ENCODE measurements around the gene STARD3. TPM values are rescaled to one million over a fixed set of nuclear protein-coding genes. Genes with fewer than 3 reads are reported as not detected.

The STARD3 gene
- total RNA-seq, 1 donor from 2014 or later, result 34.9 TPM

DNA sequence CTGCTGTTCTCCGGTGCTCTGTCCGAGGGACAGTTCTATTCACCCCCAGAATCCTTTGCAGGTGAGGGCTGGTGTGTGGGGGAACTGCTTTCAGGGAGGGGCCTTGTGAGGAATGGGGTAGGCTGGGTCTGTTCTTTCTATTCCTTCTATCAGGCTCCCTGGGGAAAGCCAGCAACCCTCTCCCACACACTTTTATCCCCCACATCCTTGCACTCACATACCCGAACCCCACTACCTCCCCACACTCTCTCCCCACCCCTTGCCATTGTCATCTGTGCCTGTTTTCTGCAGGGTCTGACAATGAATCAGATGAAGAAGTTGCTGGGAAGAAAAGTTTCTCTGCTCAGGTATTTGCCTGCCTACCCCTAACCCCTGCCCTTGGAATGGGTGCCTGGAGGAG is 21.8 kb downstream of the STARD3 start:
- DNase-seq (ENCODE audit: low read depth), result no peak

- peak; percentile 62 for DNase-seq (ENCODE audit: low read depth)
Measured at GRCh38 chr17:39659279-39660010, 22.5 kb downstream of the STARD3 start.

DNA sequence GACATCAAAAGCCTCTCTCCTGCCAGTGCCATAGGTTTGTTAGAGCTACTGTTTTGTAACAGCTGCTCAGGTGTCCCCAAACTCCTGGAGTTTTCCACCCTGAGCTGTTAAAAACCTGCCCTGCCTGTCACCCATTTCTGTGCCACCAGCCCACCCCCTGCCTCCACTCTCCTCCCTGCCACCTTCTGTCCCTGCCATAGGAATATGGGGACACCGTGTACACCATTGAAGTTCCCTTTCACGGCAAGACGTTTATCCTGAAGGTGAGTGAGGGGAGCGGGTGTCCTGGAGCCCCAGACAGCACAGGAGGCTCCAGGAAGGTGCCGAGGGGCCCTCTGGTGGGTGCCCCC is 23.0 kb downstream of the STARD3 start:
- no peak for DNase-seq (ENCODE audit: low read depth)

DNA sequence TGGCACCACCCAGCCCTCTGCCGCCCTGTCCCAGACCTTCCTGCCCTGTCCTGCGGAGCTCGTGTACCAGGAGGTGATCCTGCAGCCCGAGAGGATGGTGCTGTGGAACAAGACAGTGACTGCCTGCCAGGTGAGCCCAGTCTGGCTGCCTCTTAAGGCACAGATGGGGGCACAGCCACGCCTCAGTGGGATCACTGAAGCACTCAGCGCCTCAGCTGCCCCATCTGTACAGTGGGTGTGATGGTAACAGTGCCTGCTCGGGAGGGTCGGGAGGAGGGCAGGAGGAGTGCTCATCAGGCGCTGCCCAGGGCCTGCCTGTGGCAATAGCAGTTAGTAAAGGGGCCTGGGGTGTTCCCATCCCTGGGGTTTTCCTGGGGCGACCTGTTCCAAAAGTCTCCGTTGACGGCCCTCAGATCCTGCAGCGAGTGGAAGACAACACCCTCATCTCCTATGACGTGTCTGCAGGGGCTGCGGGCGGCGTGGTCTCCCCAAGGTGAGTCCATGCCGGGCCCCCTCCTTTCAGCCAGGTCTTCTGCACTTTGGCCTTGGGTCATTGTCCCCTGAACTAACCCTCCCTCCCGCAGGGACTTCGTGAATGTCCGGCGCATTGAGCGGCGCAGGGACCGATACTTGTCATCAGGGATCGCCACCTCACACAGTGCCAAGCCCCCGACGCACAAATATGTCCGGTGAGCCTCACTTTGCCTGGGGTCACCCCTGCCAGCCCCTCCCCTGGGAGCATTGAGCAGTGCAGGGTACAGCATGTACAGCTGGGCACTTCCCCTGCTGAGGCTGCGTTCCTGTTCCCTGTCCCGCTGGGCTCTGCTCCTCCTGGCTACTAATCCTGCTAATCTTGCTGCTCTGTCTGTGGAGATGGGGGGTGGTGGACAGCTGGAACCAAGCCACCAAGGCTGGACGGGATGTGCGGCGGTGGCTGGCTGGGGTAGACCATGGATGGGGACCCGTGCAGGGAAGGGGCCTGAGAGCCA is 23.7 kb downstream of the STARD3 start:
- no peak for DNase-seq (ENCODE audit: low read depth)

- no peak for DNase-seq (ENCODE audit: low read depth)
Measured at GRCh38 chr17:39661744-39662541, 25.0 kb downstream of the STARD3 start.

DNA sequence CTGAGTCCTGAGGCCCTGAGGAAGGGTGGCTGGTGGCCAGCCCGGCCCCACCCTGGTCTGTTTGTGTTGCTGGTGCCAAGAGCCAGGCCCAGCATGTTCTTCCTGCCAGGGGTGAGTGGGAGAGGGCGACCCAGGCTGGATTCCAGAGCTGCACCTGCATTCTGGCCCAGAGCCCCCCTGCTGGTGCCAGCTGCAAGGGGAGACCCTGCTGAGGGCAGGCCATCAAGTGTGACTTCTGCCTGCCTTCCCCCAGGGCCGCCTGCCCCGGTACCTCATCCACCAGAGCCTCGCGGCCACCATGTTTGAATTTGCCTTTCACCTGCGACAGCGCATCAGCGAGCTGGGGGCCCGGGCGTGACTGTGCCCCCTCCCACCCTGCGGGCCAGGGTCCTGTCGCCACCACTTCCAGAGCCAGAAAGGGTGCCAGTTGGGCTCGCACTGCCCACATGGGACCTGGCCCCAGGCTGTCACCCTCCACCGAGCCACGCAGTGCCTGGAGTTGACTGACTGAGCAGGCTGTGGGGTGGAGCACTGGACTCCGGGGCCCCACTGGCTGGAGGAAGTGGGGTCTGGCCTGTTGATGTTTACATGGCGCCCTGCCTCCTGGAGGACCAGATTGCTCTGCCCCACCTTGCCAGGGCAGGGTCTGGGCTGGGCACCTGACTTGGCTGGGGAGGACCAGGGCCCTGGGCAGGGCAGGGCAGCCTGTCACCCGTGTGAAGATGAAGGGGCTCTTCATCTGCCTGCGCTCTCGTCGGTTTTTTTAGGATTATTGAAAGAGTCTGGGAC is 25.8 kb downstream of the STARD3 start:
- no peak for DNase-seq (ENCODE audit: low read depth)

- no peak for DNase-seq (ENCODE audit: low read depth)
Measured at GRCh38 chr17:39663340-39663687, 26.4 kb downstream of the STARD3 start.

- no peak for DNase-seq (ENCODE audit: low read depth)
Measured at GRCh38 chr17:39663688-39664580, 27.0 kb downstream of the STARD3 start.

- DNase-seq (ENCODE audit: low read depth), result peak; percentile 67
Measured at GRCh38 chr17:39664581-39665561, 27.9 kb downstream of the STARD3 start, which contains the start of gene TCAP. TSS of gene TCAP (plus strand) at chr17:39665349. CDS start at chr17:39665360, 11 bp downstream.

- DNase-seq (ENCODE audit: low read depth), result peak; percentile 80
Measured at GRCh38 chr17:39665642-39666224, 28.8 kb downstream of the STARD3 start.

DNA sequence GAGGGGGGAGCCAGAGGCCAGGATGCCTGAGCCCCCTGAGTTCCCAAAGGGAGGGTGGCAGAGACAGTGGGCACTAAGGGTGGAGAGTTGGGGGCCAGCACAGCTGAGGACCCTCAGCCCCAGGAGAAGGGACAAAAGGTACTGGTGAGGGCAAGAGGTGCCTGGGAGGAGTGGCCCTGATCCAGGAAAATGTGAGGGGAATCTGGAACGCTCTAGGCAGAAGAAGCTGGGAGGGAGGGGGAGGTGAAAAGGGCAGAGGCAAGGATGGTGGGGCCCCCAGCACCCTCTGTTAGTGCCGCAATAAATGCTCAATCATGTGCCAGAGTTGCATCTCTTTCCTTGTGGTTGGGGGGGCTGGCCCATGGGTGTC is 29.3 kb downstream of the STARD3 start:
- no peak for DNase-seq (ENCODE audit: low read depth)

DNA sequence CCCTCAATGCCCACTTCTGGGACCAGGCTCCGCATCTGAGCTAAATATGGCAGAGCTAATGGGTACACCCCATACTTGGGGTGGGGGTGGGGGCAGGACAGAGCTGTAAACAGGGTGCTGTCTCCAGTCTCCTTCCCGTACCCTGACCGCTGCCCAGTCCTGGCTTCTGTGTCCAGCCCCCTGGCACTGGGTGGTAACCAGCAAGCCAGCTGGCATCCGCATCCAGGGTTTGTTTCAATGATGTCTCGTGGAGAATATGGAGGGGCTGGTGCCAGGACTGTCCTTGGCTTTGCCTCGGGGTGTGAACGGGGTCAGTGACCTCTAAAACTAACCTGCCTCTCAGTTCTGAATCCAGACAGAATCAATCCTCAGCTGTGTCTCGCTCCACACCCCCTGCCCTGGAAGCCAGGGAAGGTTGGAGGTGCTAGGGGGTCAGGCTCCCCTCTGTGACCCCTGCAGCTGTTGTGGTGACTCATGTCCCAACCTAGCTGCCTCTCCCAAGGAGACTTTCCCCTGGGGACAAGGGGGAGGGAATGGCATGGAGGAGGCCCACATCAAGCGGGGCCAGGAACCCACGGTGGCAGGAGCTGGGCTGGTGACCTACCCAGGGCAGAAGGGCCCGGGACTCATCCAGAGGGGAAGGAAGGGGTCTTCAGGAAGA is 29.8 kb downstream of the STARD3 start:
- peak; percentile 88 for DNase-seq (ENCODE audit: low read depth)

- DNase-seq (ENCODE audit: low read depth), result no peak
Measured at GRCh38 chr17:39667262-39667944, 30.5 kb downstream of the STARD3 start.

DNA sequence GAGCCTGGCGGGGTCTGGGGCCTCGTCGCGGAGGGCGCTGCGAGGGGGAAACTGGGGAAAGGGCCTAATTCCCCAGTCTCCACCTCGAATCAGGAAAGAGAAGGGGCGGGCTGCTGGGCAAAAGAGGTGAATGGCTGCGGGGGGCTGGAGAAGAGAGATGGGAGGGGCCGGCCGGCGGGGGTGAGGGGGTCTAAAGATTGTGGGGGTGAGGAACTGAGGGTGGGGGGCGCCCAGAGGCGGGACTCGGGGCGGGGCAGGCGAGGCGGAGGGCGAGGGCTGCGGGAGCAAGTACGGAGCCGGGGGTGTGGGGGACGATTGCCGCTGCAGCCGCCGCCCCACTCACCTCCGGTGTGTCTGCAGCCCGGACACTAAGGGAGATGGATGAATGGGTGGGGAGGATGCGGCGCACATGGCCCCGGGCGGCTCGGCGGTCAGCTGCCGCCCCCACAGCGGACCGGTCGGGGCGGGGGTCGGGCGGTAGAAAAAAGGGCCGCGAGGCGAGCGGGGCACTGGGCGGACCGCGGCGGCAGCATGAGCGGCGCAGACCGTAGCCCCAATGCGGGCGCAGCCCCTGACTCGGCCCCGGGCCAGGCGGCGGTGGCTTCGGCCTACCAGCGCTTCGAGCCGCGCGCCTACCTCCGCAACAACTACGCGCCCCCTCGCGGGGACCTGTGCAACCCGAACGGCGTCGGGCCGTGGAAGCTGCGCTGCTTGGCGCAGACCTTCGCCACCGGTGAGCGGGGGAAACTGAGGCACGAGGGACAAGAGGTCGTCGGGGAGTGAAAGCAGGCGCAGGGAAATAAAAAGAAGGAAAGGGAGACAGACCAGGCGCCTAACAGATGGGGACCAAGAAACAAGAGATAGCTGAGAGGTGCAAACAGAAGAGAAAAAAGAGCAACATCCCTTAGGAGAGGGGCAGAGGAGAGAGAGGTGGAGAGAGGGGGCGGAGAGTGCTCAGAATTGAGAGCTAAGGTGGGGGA is 31.3 kb downstream of the STARD3 start, which contains the start of gene PNMT:
Gene PNMT (plus strand): TSS at position 509 of the 980 bp plus-strand sequence. CDS start 23 bp downstream, at position 532.
- DNase-seq (ENCODE audit: low read depth), result no peak

DNA sequence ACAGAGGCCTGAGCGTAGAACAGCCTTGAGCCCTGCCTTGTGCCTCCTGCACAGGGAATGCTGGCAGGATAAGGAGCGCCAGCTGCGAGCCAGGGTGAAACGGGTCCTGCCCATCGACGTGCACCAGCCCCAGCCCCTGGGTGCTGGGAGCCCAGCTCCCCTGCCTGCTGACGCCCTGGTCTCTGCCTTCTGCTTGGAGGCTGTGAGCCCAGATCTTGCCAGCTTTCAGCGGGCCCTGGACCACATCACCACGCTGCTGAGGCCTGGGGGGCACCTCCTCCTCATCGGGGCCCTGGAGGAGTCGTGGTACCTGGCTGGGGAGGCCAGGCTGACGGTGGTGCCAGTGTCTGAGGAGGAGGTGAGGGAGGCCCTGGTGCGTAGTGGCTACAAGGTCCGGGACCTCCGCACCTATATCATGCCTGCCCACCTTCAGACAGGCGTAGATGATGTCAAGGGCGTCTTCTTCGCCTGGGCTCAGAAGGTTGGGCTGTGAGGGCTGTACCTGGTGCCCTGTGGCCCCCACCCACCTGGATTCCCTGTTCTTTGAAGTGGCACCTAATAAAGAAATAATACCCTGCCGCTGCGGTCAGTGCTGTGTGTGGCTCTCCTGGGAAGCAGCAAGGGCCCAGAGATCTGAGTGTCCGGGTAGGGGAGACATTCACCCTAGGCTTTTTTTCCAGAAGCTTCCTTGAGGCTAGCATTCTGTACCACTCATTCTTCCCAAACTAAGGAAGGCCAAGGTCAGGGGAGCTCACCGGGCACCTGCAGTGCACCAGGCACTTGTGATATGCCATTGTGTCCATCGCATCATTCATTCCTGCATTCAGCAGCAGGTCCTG is 33.2 kb downstream of the STARD3 start:
- DNase-seq (ENCODE audit: low read depth), result no peak
